Karpas-422 (cell line): ENCODE data around the gene UTS2. TPM values are rescaled to one million over a fixed set of nuclear protein-coding genes. Genes with fewer than 3 reads are reported as not detected.

ENCODE experiments used
- DNase-seq: peaks from one replicate; pipeline ENCODE4 v3.0.0-alpha.2; 2015
- H2AFZ ChIP-seq: fragments of 200-600 bp; sonication (generic); 2 replicates; pipeline ENCODE4 v1.6.1; 2014; ENCODE audit warnings: antibody characterized with exemption, low read length, mixed read lengths
- H3K27ac ChIP-seq: fragments of 200-600 bp; sonication (generic); 2 replicates; pipeline ENCODE4 v1.5.1; 2014; ENCODE audit warnings: mild to moderate bottlenecking, low read length, moderate library complexity
- H3K27me3 ChIP-seq: fragments of 200-600 bp; sonication (generic); 2 replicates; pipeline ENCODE4 v1.6.1; 2014; ENCODE audit warnings: low read length, mixed read lengths
- H3K36me3 ChIP-seq: fragments of 200-600 bp; sonication (generic); 2 replicates; pipeline ENCODE4 v1.6.1; 2014; ENCODE audit warnings: low read length, mixed read lengths; ENCODE audit not compliant: insufficient read depth
- H3K4me1 ChIP-seq: fragments of 200-600 bp; sonication (generic); 2 replicates; pipeline ENCODE4 v1.6.1; 2014; ENCODE audit warnings: mild to moderate bottlenecking, low read length, mixed read lengths
- H3K4me2 ChIP-seq: fragments of 200-600 bp; sonication (generic); 2 replicates; pipeline ENCODE4 v1.6.1; 2014; ENCODE audit warnings: low read length, low read depth, mild to moderate bottlenecking; ENCODE audit not compliant: poor library complexity, severe bottlenecking
- H3K4me3 ChIP-seq: fragments of 200-600 bp; sonication (generic); 2 replicates; pipeline ENCODE4 v1.5.1; 2014; ENCODE audit warnings: mild to moderate bottlenecking, antibody characterized with exemption, low read length, mixed read lengths
- H3K79me2 ChIP-seq: fragments of 200-600 bp; sonication (generic); 2 replicates; pipeline ENCODE4 v1.6.1; 2014; ENCODE audit warnings: mild to moderate bottlenecking, low read length, mixed read lengths
- H3K9ac ChIP-seq: fragments of 200-600 bp; sonication (generic); 2 replicates; pipeline ENCODE4 v1.6.0; 2014; ENCODE audit warnings: low read length
- H3K9me2 ChIP-seq: fragments of 200-600 bp; sonication (generic), shearing (Covaris generic); replicated peaks from 2 replicates; pipeline ENCODE4 v1.6.0; 2014; ENCODE audit warnings: mild to moderate bottlenecking, low read length, moderate library complexity; ENCODE audit not compliant: insufficient read depth
- H3K9me3 ChIP-seq: fragments of 300-700, 200-600 bp; sonication (generic); 2 replicates; pipeline ENCODE4 v1.6.1; 2014; ENCODE audit warnings: low read length, mixed read lengths
- H4K20me1 ChIP-seq: fragments of 200-600 bp; sonication (generic); 2 replicates; pipeline ENCODE4 v1.6.1; 2014; ENCODE audit warnings: mild to moderate bottlenecking, antibody characterized with exemption, low read length, low read depth; ENCODE audit not compliant: insufficient read depth
- total RNA-seq: library from RNA; depleted of rRNA; stranded (reverse); fragments of >200 nt; shearing (Covaris generic); gene quantifications from 2 replicates; pipeline ENCODE4 v1.2.3, GENCODE V29; 2014; ENCODE audit warnings: low replicate concordance; rRNA removed

Gene UTS2, protein sequence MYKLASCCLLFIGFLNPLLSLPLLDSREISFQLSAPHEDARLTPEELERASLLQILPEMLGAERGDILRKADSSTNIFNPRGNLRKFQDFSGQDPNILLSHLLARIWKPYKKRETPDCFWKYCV
- not detected in 2 replicates for total RNA-seq

DNA sequence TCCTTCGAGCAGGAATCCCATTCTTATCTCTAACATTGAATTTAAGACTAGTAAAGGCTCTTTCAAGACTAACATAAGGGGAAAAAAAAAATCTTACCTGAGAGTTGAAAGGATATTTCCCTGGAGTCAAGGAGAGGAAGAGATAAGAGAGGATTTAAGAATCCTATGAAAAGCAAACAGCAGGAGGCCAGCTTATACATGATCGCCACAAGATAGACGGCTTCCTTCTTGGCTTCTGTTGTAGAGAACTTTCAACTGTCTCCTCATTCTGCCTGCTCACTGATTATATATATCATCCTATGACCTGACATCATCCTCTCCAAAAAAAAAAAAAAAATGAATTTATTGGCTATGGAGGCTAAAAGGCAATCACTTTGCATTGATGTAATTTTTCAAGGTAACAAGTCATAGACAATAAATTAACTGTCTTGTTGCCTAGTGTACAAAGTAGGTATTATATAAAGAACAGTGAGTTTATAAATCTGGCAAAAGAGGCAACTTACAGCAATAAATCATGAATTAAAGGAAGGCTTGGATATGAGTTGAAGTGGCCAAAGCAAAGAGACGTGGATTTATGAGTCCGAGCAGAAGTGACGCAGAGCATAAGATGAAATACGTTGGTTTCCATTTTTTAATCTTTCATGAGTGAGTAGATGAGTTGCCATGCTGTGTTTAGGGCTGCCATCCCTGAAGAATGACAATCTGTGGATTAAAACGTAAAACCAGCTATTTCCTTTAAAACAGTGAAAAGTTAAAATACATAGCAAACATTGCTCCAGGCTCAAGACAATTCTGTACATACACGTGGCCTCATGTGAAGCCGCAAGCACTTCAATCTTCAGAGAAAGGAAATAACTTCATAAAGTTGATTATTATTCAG lies at the start of gene UTS2:
UTS2 (minus strand) TSS at position 262 of the 880 bp plus-strand sequence; CDS start at position 200, 62 bp downstream.
- no peaks in the 10 kb centered on the region for H3K36me3 ChIP-seq
- H3K9me2 ChIP-seq: no peaks in the 10 kb centered on the region
- H3K4me1 ChIP-seq: no peaks in the 10 kb centered on the region
- H3K9ac ChIP-seq: no peak within 1 kb of the TSS
- H3K79me2 ChIP-seq: no peaks in the 10 kb centered on the region
- no peaks in the 10 kb centered on the region for H3K9me3 ChIP-seq
- no peak for DNase-seq
- no peak within 1 kb of the TSS for H3K4me3 ChIP-seq
- H3K4me2 ChIP-seq: no peak within 1 kb of the TSS
- no peaks in the 10 kb centered on the region for H4K20me1 ChIP-seq
- H3K27ac ChIP-seq: no peak within 1 kb of the TSS
- H3K27me3 ChIP-seq: no peaks in the 10 kb centered on the region
- no peak within 1 kb of the TSS for H2AFZ ChIP-seq

DNA sequence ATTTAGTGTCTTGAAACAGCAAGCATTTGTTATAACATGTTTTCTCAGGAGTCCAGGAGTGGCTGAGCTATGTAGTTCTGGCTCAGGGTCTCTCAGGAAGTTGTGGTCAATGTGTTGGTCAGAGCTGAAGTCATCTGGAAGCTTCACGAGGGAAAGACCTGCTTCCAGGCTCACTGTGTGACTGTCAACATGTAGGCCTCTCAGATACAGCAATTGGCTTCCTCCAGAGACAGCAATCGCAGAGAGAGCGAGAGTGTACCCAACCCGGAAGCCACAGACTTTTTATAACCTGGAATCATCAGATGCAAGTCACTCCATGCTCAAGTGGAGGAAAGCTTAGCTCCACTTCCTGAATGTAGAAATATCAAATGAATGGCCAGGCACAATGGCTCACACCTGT lies 46.9 kb upstream of the UTS2 start:
- no peak overlapping the region for H3K27ac ChIP-seq
- H3K4me3 ChIP-seq: no peak overlapping the region
- H3K36me3 ChIP-seq: no peaks in the 10 kb centered on the region
- H3K9me3 ChIP-seq: no peaks in the 10 kb centered on the region
- H3K27me3 ChIP-seq: no peaks in the 10 kb centered on the region
- H3K79me2 ChIP-seq: no peaks in the 10 kb centered on the region
- H3K9me2 ChIP-seq: no peaks in the 10 kb centered on the region
- no peak overlapping the region for H3K4me2 ChIP-seq
- no peak overlapping the region for H2AFZ ChIP-seq
- H3K9ac ChIP-seq: no peak overlapping the region
- H3K4me1 ChIP-seq: no peaks in the 10 kb centered on the region
- no peak for DNase-seq
- no peaks in the 10 kb centered on the region for H4K20me1 ChIP-seq

DNA sequence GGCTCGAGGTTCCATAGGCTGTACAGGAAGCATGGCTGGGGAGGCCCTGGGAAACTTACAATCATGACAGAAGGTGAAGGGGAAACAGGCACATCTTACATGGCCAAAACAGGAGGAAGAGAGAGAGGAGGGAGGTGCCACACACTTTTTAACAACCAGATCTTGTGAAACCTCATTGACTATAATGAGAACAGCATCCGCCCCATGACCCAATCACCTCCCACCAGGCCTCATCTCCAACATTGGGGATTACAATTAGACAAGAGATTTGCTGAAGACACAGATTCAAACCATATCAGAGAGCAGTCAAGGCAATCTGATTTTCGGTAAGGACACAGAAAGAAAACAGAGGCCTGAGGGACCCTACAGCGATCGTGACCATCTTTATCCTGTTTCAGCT lies 46.1 kb upstream of the UTS2 start:
- Histone ChIP-seq H3K27me3 (no peaks in the 10 kb centered on the region), H3K9me2 (no peaks in the 10 kb centered on the region), H3K9ac (no peak overlapping the region), H4K20me1 (no peaks in the 10 kb centered on the region), H3K4me2 (no peak overlapping the region), H2AFZ (no peak overlapping the region), H3K4me1 (no peaks in the 10 kb centered on the region), H3K79me2 (no peaks in the 10 kb centered on the region), H3K4me3 (no peak overlapping the region), H3K9me3 (no peaks in the 10 kb centered on the region), H3K27ac (no peak overlapping the region), H3K36me3 (no peaks in the 10 kb centered on the region)
- DNase-seq: no peak

DNA sequence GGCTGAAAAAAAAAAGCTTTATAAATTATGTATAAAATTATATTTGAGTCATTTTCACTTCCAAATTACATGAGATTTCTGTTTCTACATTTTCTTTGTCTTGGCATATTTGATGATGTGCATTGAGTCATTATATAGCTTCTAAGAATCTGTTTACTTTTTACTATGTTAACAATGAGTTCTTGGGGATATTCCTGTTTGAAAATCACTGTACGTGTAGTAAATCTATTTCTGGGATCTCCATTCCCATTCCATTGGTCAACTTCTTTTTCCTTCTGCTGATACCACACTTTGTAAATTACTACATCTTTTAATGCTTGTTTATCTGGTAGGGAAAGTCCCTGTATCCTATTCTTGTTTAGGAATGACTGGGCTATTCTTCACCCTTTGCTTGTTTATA lies 44.1 kb upstream of the UTS2 start:
- no peaks in the 10 kb centered on the region for H3K9me3 ChIP-seq
- no peaks in the 10 kb centered on the region for H4K20me1 ChIP-seq
- H3K4me1 ChIP-seq: no peaks in the 10 kb centered on the region
- no peaks in the 10 kb centered on the region for H3K27me3 ChIP-seq
- DNase-seq: no peak
- H3K27ac ChIP-seq: no peak overlapping the region
- H3K9ac ChIP-seq: no peak overlapping the region
- H3K79me2 ChIP-seq: no peaks in the 10 kb centered on the region
- H3K4me2 ChIP-seq: no peak overlapping the region
- H3K36me3 ChIP-seq: no peaks in the 10 kb centered on the region
- H2AFZ ChIP-seq: no peak overlapping the region
- no peak overlapping the region for H3K4me3 ChIP-seq
- no peaks in the 10 kb centered on the region for H3K9me2 ChIP-seq

DNA sequence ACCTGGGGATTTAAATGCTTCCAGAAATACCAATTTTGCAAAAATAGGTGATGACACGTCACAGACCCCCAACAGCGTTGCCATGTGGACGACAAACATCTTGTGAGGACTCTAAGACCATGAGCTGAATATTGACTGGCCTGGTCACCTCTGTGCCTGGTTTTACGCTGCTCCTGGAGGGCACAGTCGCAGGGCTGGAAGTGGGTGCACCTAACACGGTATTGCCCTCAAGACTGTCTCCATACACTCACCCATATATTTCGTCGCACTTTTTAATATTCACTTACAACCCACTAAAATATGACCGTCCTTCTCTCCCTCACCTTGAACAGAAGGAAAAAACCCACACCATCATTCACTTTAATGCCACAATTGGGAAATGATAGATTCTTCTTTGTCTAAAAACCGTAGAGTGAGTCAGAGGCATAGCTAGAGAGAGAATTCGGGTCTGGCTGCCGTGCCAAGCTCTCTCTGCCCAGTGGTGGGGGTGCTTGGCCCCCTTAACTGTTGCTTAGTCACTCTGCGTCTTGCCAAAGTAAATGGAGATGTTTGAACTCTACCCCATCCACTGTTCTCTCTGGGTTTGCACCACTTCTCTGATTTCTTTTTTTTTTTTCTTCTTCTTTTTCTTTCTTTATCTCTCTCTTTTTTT lies 40.8 kb upstream of the UTS2 start:
- Histone ChIP-seq H3K9ac (no peak overlapping the region), H3K36me3 (no peaks in the 10 kb centered on the region), H3K79me2 (no peaks in the 10 kb centered on the region), H3K9me3 (no peaks in the 10 kb centered on the region), H3K4me1 (no peaks in the 10 kb centered on the region), H3K27me3 (no peaks in the 10 kb centered on the region), H3K4me3 (no peak overlapping the region), H3K27ac (no peak overlapping the region), H3K4me2 (no peak overlapping the region), H2AFZ (no peak overlapping the region), H4K20me1 (no peaks in the 10 kb centered on the region), H3K9me2 (no peaks in the 10 kb centered on the region)
- no peak for DNase-seq

DNA sequence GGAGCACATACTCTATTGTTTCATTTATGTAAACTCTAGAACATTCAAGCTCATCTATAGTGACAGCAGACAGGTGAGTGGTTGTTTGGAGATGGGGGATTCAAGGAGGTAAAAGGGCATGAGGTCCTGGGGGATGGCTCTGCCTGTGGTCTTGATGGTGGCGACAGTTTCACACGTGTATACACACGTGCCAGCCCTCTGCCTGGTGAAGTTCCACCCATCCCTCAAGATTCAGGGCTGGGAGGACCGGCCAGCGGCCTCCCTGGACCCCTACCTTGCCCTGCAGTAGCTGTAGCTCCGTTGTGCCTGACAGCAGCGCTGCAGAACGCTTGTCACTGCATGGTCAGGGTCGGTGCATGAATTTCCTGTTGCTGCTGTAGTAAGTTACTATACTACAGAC lies 38.9 kb upstream of the UTS2 start:
- Histone ChIP-seq H3K79me2 (no peaks in the 10 kb centered on the region), H3K27ac (no peak overlapping the region), H2AFZ (no peak overlapping the region), H3K4me2 (no peak overlapping the region), H3K36me3 (no peaks in the 10 kb centered on the region), H3K4me1 (no peaks in the 10 kb centered on the region), H3K9me2 (no peaks in the 10 kb centered on the region), H3K4me3 (no peak overlapping the region), H3K9me3 (no peaks in the 10 kb centered on the region), H3K27me3 (no peaks in the 10 kb centered on the region), H4K20me1 (no peaks in the 10 kb centered on the region), H3K9ac (no peak overlapping the region)
- DNase-seq: no peak

DNA sequence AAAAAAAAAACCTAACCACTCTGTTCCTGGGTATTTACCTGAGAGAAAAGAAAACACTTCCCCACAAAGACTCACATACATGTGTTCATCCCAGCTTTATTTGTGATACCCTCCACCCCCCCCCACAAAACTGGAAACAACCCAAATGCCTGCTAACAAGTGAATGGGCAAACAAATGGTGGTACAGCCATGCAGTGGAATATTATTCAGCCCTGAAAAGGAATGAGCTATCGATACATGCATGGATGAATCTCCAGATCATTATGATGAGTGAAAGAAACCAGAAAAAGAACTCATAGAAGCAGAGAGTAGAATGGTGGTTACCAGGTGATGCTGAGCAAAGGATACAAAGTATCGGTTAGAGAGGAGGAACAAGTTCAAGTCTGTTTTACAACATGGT lies 38.0 kb upstream of the UTS2 start:
- DNase-seq: no peak
- Histone ChIP-seq H2AFZ (no peak overlapping the region), H3K4me1 (no peaks in the 10 kb centered on the region), H3K9ac (no peak overlapping the region), H3K4me2 (no peak overlapping the region), H3K4me3 (no peak overlapping the region), H3K9me2 (no peaks in the 10 kb centered on the region), H3K27me3 (no peaks in the 10 kb centered on the region), H3K9me3 (no peaks in the 10 kb centered on the region), H3K27ac (no peak overlapping the region), H4K20me1 (no peaks in the 10 kb centered on the region), H3K36me3 (no peaks in the 10 kb centered on the region), H3K79me2 (no peaks in the 10 kb centered on the region)

DNA sequence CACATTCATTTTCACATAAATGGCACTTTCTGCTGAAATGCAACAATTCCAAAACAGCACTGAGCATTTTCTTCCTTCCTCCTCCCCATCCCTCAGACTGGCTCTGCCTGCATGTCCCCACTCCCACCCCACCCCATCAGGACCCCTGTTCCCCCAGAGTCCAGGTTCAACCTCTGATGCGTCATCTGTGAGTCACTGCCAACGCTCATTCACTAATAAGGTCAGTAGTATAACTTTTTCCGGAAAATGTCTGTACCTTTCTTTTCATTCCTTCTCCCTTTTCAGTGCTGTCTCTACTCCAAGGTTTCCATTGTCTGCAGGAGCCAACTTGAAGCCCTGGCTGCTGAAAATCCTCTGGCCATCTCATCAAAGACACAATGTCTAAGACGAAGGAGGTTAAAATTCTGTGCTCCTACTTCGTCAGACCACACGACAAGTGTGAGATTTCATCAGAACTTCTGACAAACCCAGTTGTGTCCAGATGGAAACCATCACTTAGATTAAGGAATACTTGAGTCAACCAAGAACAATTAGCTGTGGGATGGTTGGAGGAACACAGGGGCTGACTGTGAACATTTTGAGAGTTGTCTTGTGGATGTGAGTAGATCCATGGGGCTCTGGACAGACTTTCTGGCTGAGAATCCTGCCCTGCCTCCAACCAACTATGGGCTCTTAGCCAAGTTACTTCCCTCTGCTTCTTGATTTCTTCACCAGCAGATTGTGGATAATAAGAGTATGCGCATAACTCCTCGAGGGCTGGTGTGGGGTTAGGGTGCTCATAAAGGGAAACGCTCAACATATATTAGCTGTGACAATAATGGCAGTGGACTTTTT lies 35.6 kb upstream of the UTS2 start:
- no peak for DNase-seq
- Histone ChIP-seq H4K20me1 (no peaks in the 10 kb centered on the region), H2AFZ (no peak overlapping the region), H3K4me1 (no peaks in the 10 kb centered on the region), H3K9me2 (no peaks in the 10 kb centered on the region), H3K9ac (no peak overlapping the region), H3K4me3 (no peak overlapping the region), H3K27me3 (no peaks in the 10 kb centered on the region), H3K27ac (no peak overlapping the region), H3K9me3 (no peaks in the 10 kb centered on the region), H3K79me2 (no peaks in the 10 kb centered on the region), H3K36me3 (no peaks in the 10 kb centered on the region), H3K4me2 (no peak overlapping the region)
